GM12875 (cell line): ENCODE measurements around the gene LRRC75A.

Source experiments
- H3K4me3 ChIP-seq: one replicate; pipeline ENCODE4 v1.5.1; 2011; ENCODE audit warnings: low read depth, low read length, control low read depth
- TF ChIP-seq, protein P1 (sequence below): IDR thresholded peaks from 2 replicates; pipeline ENCODE4 v1.5.1; 2011; ENCODE audit warnings: low read depth, mild to moderate bottlenecking, control low read depth, inconsistent platforms, low read length, moderate library complexity, borderline replicate concordance; ENCODE audit not compliant: insufficient read depth

LRRC75A gene

DNA sequence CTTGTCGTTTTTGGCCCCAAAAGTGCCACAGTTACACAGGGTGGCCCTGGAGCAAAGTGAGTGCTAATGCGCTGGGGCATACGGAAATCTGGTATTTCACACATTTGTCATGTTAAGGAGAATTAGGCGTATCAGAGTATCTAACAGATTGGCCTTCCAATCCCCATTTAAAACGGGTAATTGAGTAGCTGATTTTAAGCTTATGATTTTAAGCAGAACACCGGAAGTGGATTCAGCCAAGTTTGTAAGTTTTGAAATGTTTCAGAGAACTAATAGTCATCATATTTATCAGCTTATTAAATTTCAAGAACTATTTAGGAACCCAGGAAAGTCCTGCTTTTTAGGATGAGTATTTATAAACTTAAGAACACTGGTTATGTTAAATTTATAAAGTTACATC lies 19.5 kb downstream of the LRRC75A start:
- no peak overlapping the region for H3K4me3 ChIP-seq
- TF ChIP-seq, protein P1, sequence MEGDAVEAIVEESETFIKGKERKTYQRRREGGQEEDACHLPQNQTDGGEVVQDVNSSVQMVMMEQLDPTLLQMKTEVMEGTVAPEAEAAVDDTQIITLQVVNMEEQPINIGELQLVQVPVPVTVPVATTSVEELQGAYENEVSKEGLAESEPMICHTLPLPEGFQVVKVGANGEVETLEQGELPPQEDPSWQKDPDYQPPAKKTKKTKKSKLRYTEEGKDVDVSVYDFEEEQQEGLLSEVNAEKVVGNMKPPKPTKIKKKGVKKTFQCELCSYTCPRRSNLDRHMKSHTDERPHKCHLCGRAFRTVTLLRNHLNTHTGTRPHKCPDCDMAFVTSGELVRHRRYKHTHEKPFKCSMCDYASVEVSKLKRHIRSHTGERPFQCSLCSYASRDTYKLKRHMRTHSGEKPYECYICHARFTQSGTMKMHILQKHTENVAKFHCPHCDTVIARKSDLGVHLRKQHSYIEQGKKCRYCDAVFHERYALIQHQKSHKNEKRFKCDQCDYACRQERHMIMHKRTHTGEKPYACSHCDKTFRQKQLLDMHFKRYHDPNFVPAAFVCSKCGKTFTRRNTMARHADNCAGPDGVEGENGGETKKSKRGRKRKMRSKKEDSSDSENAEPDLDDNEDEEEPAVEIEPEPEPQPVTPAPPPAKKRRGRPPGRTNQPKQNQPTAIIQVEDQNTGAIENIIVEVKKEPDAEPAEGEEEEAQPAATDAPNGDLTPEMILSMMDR: no peak

DNA sequence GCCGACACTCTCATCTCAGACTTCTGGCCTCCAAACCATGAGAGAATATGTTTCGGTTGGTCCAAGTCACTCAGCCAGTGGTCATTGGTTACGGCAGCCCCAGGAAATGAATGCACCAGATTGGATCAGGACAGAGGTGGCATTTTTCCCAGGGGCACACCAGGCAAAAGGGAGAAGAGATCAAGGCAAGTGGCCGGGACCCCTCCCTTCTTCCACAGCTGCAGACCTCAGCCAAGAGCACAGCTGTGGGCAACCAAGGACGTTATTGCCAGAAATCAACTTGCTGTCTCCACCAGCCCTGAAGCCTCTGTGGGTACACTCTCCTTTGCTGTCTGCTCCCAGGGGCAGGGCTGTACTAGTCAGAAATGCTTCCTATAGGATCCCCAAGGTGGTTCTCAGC lies 20.7 kb downstream of the LRRC75A start:
- TF ChIP-seq, protein P1: no peak
- no peak overlapping the region for H3K4me3 ChIP-seq

DNA sequence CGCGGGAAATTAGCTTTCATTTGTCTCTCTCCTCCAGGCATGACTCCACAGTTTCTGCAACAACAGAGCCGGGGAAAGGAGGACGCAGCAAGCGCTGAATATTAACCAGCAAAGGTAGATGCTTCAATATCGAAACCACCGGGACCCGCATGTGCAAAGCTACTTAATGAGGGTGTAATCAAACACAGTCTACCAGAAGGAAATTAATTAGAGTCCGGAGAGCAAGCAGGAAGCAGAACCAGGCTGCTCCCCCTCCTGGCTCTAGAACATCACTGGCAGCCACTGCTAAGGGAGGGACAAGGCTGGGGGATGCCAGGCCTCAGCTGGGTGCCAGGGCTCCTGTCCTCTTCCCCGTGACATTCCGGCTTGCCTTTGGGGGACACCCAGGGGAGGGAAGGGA lies 21.7 kb downstream of the LRRC75A start:
- TF ChIP-seq, protein P1: no peak
- no peak overlapping the region for H3K4me3 ChIP-seq

DNA sequence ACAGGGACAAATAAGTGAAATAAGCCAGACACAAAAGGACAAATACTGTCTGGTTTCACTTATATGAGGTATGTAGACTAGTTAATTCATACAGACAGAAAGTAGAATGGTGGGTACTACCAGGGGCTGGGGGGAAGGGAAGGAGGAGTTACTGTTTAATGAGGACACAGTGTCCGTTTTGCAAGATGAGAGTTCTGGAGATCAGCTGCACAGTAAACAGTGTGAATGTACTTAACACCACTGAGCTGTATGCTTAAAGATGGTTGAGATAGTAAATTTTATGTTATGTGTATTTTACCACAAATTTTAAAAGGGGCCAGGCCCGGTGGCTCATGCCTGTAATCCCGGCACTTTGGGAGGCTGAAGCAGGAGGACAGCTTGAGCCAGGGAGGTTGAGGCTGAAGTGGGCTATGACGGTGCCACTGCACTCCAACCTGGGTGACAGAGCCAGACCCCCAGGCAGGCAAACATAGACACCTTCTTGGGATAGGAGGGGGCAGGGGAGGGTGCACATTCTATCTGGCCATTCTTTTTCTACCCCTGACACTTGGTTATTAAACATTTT lies 23.5 kb downstream of the LRRC75A start:
- H3K4me3 ChIP-seq: no peak overlapping the region
- TF ChIP-seq, protein P1: no peak

DNA sequence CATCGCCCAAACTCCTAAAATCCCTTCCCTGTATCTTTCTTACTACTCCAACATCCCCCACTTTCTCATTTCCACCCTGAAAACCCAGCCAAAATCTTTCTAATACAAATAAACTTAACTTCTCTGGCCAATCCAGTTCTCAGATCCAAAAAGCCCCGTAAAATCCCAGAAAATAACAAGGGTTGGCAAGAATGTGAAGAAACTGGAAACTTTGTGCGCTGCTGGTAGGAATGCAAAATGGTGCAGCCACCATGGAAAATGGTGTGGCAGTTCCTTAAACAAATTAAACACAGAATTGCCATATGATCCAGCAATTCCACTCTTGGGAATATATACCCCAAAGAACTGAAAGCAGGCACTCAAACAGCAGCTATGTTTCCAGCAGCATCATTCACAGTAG lies 24.1 kb downstream of the LRRC75A start:
- no peak overlapping the region for H3K4me3 ChIP-seq
- TF ChIP-seq, protein P1: no peak

DNA sequence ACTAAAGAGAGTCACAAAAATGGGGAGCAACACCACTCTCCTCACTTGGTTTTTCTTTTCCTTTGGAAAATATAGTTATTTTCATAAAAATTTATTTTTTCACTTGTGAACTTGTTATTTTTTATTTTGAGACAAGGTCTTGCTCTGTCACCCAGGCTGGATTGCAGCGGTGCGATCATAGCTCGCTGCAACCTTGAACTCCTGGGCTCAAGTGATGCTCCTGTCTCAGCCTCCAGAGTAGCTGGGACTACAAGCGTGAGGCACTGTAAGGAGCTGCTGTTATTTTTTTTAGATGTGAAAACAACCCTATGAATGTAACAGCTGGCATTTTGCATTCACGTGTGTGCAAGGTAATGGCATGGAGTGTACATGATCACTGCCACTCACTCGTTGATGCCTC lies 24.9 kb downstream of the LRRC75A start:
- TF ChIP-seq, protein P1: no peak
- H3K4me3 ChIP-seq: no peak overlapping the region

DNA sequence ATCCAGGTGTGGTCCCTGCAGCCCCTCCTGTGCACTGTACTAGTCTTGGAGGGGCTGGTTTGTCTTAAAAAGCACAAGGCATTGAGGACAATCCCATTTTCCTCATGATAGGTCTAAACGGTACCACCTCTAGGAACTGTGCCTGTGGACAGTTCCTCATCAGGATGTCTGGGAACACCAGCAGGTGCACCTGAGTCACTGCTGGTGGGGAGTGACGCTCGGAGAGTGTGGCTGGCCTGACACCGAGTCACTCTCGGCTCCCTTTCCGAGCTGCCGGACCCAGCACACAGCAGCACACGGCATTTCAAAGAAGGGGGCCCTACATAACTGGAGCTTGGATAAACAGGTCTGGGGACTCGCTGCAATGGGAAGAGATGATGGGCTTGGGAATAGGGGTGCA lies 25.6 kb downstream of the LRRC75A start:
- H3K4me3 ChIP-seq: no peak overlapping the region

More for the DNA sequence above, 25.6 kb downstream of the LRRC75A start:
- TF ChIP-seq, protein P1: no peak
